Left ventricle myocardium inferior (tissue), 1 donor: ENCODE measurements around the gene ADAMTS14. TPM values are rescaled to one million over a fixed set of nuclear protein-coding genes. Genes with fewer than 3 reads are reported as not detected.

Experiments
- DNase-seq: peaks from one replicate; pipeline ENCODE4 v3.0.0-alpha.2; 2020
- H3K27ac ChIP-seq: fragments of 200-600 bp; replicated peaks from 2 replicates; pipeline ENCODE4 v1.8.0; 2021
- H3K27me3 ChIP-seq: fragments of 200-600 bp; 2 replicates; pipeline ENCODE4 v1.8.0; 2021; ENCODE audit warnings: low read depth
- H3K36me3 ChIP-seq: fragments of 200-600 bp; 2 replicates; pipeline ENCODE4 v1.8.0; 2021
- H3K4me1 ChIP-seq: fragments of 200-600 bp; 2 replicates; pipeline ENCODE4 v1.8.0; 2021
- H3K4me3 ChIP-seq: fragments of 200-600 bp; 2 replicates; pipeline ENCODE4 v1.8.0; 2021; ENCODE audit warnings: mild to moderate bottlenecking, moderate library complexity
- H3K9me3 ChIP-seq: fragments of 200-600 bp; replicated peaks from 2 replicates; pipeline ENCODE4 v1.8.0; 2021
- intact Hi-C: fragments of 100-400 bp; cut with micrococcal nuclease; formaldehyde crosslinking; loops from one replicate; pipeline ENCODE4 v1.11.0; 2022
- total RNA-seq: library from RNA; stranded (reverse); fragmentation: NEBNext Ultra II Directional; extraction: Animal tissue kit (Norgen Biotek cat#: 25700); gene quantifications from one replicate; pipeline ENCODE4 v1.2.1, GENCODE V29; 2021
- TF ChIP-seq, protein P1 (sequence below): fragments of 200-600 bp; IDR thresholded peaks from 2 replicates; pipeline ENCODE4 v1.8.0; 2021; ENCODE audit warnings: antibody characterized with exemption, mild to moderate bottlenecking, borderline replicate concordance
- donor health status: DM: no; HTN: yes; CAD: no; lungs with severe emphysema.

The ADAMTS14 gene
- total RNA-seq, 1 donor from 2014 or later: 0.47 TPM

DNA sequence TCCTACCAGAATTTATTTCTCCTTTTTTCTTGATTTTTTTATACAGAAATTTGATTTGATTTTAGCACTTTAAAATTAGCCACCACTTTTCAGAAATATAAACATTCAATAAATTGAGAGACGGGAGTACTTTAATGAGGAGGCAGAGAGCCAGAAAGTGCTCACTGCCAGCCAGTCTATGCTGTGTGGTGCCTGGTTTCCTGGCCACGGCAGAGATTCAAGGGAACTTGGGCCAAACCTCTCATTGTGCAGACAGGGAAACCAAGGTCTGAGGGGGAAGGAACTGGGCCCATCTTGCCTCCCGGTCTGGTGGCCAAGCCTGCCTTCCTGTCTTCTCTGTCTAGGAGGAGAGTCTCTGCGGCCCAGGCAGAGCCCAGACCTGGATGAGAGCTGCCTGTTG lies 25.9 kb downstream of the ADAMTS14 start:
- TF ChIP-seq, protein P1, sequence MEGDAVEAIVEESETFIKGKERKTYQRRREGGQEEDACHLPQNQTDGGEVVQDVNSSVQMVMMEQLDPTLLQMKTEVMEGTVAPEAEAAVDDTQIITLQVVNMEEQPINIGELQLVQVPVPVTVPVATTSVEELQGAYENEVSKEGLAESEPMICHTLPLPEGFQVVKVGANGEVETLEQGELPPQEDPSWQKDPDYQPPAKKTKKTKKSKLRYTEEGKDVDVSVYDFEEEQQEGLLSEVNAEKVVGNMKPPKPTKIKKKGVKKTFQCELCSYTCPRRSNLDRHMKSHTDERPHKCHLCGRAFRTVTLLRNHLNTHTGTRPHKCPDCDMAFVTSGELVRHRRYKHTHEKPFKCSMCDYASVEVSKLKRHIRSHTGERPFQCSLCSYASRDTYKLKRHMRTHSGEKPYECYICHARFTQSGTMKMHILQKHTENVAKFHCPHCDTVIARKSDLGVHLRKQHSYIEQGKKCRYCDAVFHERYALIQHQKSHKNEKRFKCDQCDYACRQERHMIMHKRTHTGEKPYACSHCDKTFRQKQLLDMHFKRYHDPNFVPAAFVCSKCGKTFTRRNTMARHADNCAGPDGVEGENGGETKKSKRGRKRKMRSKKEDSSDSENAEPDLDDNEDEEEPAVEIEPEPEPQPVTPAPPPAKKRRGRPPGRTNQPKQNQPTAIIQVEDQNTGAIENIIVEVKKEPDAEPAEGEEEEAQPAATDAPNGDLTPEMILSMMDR: no peak
- no peak overlapping the region for H3K4me3 ChIP-seq
- intact Hi-C loops: no loop called here
- H3K36me3 ChIP-seq: no peaks in the 10 kb centered on the region
- no peaks in the 10 kb centered on the region for H3K9me3 ChIP-seq
- H3K4me1 ChIP-seq: peaks cover 4% of the 10 kb centered on the region
- DNase-seq: no peak
- H3K27me3 ChIP-seq: no peaks in the 10 kb centered on the region
- H3K27ac ChIP-seq: no peak overlapping the region

DNA sequence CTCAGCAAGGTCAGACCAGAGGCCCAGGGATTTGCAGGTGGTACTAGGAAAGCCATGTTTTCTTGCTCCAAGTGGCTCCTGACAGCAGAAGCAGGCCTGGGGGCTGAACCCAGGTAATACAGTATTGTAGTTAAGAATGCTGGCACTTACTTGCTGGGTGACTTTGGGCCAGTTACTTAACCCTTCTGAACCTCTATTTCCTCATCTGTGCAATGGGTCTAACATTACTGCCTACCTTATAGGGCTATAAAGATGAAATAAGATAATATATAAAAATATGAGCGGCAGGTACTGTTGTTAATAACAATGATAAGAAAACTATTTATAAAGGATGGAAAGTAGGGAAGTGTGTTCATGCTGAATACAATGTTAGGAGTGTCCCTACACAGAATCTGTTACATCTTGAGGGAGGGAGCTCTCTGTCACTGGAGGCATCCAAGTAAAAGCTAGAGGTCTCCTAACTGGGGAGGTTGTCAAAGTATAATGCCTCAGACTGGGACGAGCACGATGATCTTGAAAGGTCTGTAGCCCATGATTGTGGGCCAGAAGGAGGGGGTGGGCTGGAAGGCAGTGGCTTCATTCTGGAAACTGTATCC lies 26.9 kb downstream of the ADAMTS14 start:
- H3K27ac ChIP-seq: no peak overlapping the region
- H3K4me1 ChIP-seq: no peaks in the 10 kb centered on the region
- no peaks in the 10 kb centered on the region for H3K27me3 ChIP-seq
- TF ChIP-seq, protein P1: no peak
- DNase-seq: no peak
- intact Hi-C loops: no loop called here
- H3K4me3 ChIP-seq: no peak overlapping the region
- H3K36me3 ChIP-seq: no peaks in the 10 kb centered on the region
- H3K9me3 ChIP-seq: no peaks in the 10 kb centered on the region

DNA sequence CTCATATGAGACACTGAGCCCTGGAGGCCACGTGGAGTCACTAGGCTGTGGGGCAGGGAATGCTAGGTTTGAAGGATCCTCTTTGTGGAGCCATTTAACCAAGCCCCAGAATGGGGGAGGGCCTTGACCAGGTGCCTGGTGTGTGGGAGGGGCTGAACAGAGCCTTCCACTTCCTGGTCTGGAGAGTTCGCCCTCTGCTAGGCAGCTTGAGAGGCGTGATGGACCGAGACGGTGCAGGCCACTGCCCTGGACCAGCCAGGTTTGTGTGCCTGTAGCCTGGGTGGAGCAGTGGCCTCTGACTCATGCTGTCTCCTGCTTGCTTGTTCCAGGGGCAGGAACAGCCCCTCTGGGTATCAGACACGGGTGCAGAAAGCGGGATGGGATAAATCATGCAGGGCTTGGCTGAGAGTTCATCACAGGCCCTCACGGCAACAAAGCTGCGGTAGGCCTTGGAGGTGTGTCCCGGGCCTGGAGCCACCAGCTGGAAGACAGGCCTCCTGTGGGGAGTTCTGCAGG lies 27.4 kb downstream of the ADAMTS14 start:
- Histone ChIP-seq H3K27me3 (no peaks in the 10 kb centered on the region), H3K4me3 (no peak overlapping the region), H3K4me1 (no peaks in the 10 kb centered on the region), H3K27ac (no peak overlapping the region), H3K36me3 (no peaks in the 10 kb centered on the region), H3K9me3 (no peaks in the 10 kb centered on the region)
- DNase-seq: no peak
- TF ChIP-seq, protein P1: no peak
- intact Hi-C loops: no loop called here

DNA sequence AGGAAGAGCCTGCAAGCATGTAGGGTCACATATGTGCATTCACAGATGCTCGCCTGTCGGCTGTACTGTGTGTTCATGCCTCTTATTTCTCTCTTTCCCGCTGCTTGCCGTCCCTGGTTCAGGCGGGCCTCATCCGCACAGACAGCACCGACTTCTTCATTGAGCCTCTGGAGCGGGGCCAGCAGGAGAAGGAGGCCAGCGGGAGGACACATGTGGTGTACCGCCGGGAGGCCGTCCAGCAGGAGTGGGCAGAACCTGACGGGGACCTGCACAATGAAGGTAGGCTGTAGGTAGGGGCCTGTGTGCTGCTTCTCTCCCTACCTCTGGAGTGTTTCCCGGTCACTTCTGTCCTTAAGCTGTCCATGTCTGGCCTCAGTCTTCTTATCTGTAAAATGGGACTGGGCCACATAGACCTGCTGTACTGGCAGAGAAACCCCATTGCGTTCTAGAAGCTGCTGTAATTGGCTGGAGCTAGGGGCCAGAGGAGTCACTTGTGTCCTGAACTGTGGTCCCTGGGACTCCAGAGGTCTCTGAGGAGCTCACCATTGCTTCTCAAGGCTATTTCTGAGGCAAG lies 30.0 kb downstream of the ADAMTS14 start:
- intact Hi-C loops: no loop called here
- no peaks in the 10 kb centered on the region for H3K27me3 ChIP-seq

DNA sequence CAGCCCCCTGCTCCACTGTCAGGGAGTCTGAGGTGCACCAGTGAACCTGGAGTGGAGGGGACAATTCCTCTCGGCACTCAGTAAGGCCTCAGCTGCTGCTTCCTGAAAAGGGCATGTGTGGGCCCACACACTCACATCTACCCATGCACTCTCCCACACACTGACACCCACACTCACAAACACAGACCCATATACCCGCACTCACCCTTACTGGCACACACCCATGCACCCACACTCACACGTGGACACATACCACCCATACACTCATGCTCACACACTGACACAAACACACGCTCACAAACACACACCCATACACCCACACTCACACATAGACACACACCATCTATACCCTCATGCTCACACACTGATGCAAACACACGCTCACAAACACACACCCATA lies 31.9 kb downstream of the ADAMTS14 start:
- Histone ChIP-seq H3K4me3 (no peak overlapping the region), H3K27ac (no peak overlapping the region), H3K27me3 (no peaks in the 10 kb centered on the region), H3K36me3 (no peaks in the 10 kb centered on the region), H3K9me3 (no peaks in the 10 kb centered on the region), H3K4me1 (no peaks in the 10 kb centered on the region)
- no peak for DNase-seq
- intact Hi-C loops: no loop called here
- TF ChIP-seq, protein P1: no peak

More for the DNA sequence above, 30.0 kb downstream of the ADAMTS14 start:
- H3K36me3 ChIP-seq: no peaks in the 10 kb centered on the region
- H3K9me3 ChIP-seq: no peaks in the 10 kb centered on the region
- DNase-seq: no peak
- no peaks in the 10 kb centered on the region for H3K4me1 ChIP-seq
- no peak overlapping the region for H3K4me3 ChIP-seq
- TF ChIP-seq, protein P1: no peak
- H3K27ac ChIP-seq: no peak overlapping the region
